Measurements from ENCODE around the gene PHLPP1. TPM values are rescaled to one million over a fixed set of nuclear protein-coding genes. Genes with fewer than 3 reads are reported as not detected.

PHLPP1 gene
- total RNA-seq, 4 donors from 2014 or later: 15.7 to 21.8 (median 20.5) TPM

GRCh38 chr18:62828852-62829251 lies 113.5 kb downstream of the PHLPP1 start:
- Histone ChIP-seq H3K4me3 (no peak overlapping the region), H3K9me3 (no peaks in the 10 kb centered on the region), H3K36me3 (peaks cover 0 to 8% (median 0%) of the 10 kb centered on the region in 3 donors), H3K4me1 (peaks cover 0 to 7% (median 0%) of the 10 kb centered on the region in 4 donors), H3K27ac (no peak overlapping the region), H3K27me3 (no peaks in the 10 kb centered on the region)
- TF ChIP-seq POLR2A (IDR thresholded peaks at IDR 0.05): no peak
- TF ChIP-seq, protein P1, sequence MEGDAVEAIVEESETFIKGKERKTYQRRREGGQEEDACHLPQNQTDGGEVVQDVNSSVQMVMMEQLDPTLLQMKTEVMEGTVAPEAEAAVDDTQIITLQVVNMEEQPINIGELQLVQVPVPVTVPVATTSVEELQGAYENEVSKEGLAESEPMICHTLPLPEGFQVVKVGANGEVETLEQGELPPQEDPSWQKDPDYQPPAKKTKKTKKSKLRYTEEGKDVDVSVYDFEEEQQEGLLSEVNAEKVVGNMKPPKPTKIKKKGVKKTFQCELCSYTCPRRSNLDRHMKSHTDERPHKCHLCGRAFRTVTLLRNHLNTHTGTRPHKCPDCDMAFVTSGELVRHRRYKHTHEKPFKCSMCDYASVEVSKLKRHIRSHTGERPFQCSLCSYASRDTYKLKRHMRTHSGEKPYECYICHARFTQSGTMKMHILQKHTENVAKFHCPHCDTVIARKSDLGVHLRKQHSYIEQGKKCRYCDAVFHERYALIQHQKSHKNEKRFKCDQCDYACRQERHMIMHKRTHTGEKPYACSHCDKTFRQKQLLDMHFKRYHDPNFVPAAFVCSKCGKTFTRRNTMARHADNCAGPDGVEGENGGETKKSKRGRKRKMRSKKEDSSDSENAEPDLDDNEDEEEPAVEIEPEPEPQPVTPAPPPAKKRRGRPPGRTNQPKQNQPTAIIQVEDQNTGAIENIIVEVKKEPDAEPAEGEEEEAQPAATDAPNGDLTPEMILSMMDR (IDR thresholded peaks at IDR 0.05): no peak
- no peak for DNase-seq

DNA sequence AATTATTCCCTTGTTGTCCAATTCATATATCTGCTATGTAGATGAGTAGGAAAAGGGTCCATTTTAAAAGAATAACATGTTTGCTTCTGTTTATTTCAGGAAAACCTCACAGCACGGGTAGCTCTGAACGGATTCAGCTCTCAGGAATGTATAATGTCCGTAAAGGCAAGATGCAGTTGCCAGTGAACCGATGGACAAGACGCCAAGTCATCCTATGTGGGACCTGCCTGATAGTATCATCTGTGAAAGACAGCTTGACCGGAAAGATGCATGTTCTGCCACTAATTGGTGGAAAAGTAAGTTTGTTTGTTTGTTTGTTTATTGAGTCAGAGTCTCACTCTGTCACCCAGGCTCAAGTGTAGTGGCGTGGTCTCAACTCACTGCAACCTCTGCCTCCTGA lies 114.6 kb downstream of the PHLPP1 start:
- DNase-seq: no peak
- H3K36me3 ChIP-seq: peaks cover 0 to 8% (median 0%) of the 10 kb centered on the region in 3 donors
- no peaks in the 10 kb centered on the region for H3K9me3 ChIP-seq
- no peak overlapping the region for H3K27ac ChIP-seq
- H3K4me1 ChIP-seq: peaks cover 0 to 7% (median 0%) of the 10 kb centered on the region in 4 donors
- no peak overlapping the region for H3K4me3 ChIP-seq
- TF ChIP-seq, protein P1 (IDR thresholded peaks at IDR 0.05): no peak
- TF ChIP-seq POLR2A (IDR thresholded peaks at IDR 0.05): no peak
- H3K27me3 ChIP-seq: no peaks in the 10 kb centered on the region

GRCh38 chr18:62832282-62832681 lies 116.9 kb downstream of the PHLPP1 start:
- Histone ChIP-seq H3K27ac (no peak overlapping the region), H3K27me3 (no peaks in the 10 kb centered on the region), H3K4me1 (peaks cover 0 to 7% (median 0%) of the 10 kb centered on the region in 4 donors), H3K36me3 (peaks cover 0 to 8% (median 0%) of the 10 kb centered on the region in 3 donors), H3K9me3 (no peaks in the 10 kb centered on the region), H3K4me3 (no peak overlapping the region)
- DNase-seq: no peak
- TF ChIP-seq, protein P1 (IDR thresholded peaks at IDR 0.05): no peak
- no peak for TF ChIP-seq POLR2A (IDR thresholded peaks at IDR 0.05)

DNA sequence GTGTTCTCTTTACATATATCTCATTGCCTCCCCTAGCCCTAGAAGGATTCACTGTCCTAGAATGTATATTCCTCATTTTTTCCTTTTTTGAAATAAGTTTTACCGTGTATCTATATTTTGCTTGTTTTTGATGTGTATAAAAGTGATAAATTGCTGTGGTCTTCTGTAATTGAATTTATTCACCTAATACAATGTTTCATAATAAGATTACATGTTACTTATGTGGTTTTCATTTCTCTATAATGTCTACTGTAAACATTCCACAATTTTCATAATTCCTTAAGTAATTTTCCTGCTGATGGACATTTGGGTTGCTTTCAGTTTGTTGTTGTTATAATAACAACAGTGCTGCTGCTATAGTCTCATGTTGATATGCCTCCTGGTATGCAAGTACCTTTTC lies 118.2 kb downstream of the PHLPP1 start:
- no peak overlapping the region for H3K27ac ChIP-seq
- H3K27me3 ChIP-seq: no peaks in the 10 kb centered on the region
- no peak for DNase-seq
- peaks cover 0 to 7% (median 0%) of the 10 kb centered on the region in 4 donors for H3K4me1 ChIP-seq
- H3K4me3 ChIP-seq: no peak overlapping the region
- TF ChIP-seq, protein P1 (IDR thresholded peaks at IDR 0.05): no peak
- no peak for TF ChIP-seq POLR2A (IDR thresholded peaks at IDR 0.05)
- H3K9me3 ChIP-seq: no peaks in the 10 kb centered on the region
- H3K36me3 ChIP-seq: peaks cover 0 to 8% (median 0%) of the 10 kb centered on the region in 3 donors

- H3K4me3 ChIP-seq: no peak overlapping the region
- TF ChIP-seq, protein P1 (IDR thresholded peaks at IDR 0.05): no peak
- no peak for TF ChIP-seq POLR2A (IDR thresholded peaks at IDR 0.05)
- H3K36me3 ChIP-seq: peaks cover 0 to 8% (median 0%) of the 10 kb centered on the region in 3 donors
- DNase-seq: no peak
- peaks cover 0 to 7% (median 0%) of the 10 kb centered on the region in 4 donors for H3K4me1 ChIP-seq
- no peak overlapping the region for H3K27ac ChIP-seq
- H3K27me3 ChIP-seq: no peaks in the 10 kb centered on the region
- H3K9me3 ChIP-seq: no peaks in the 10 kb centered on the region
Measured at GRCh38 chr18:62834715-62835114, 119.4 kb downstream of the PHLPP1 start.

DNA sequence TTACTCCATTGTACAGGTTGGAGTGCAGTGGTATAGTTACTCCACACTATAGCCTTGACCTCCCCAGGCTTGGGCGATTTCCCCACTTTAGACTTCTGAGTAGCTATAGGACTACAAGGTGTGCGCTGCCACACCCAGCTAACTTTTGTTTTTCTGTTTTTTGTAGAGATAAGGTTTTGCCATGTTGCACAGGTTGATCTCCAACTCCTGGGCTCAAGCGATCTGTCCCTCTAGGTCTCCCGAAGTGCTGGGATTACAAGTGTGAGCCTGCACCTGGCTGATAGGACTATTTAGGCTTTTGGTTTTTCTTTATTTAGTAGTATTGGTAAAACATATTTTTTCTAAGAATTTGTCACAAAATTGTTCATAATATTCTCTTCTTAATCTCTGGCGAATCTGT lies 121.7 kb downstream of the PHLPP1 start:
- DNase-seq: no peak
- Histone ChIP-seq H3K9me3 (no peaks in the 10 kb centered on the region), H3K36me3 (no peaks in the 10 kb centered on the region), H3K27ac (no peak overlapping the region), H3K27me3 (no peaks in the 10 kb centered on the region), H3K4me1 (peaks cover 0 to 6% (median 0%) of the 10 kb centered on the region in 4 donors), H3K4me3 (no peak overlapping the region)
- no peak for TF ChIP-seq POLR2A (IDR thresholded peaks at IDR 0.05)
- TF ChIP-seq, protein P1 (IDR thresholded peaks at IDR 0.05): no peak

Data from Peyer's patch (tissue), 4 donors.